ENCODE data around the gene IPO7. TPM values are rescaled to one million over a fixed set of nuclear protein-coding genes. Genes with fewer than 3 reads are reported as not detected.

IPO7 gene
- total RNA-seq, 1 donor from 2014 or later, result 57.5 TPM

- no peak for DNase-seq (ENCODE audit: low read depth)
- no peak for TF ChIP-seq CTCF (conservative IDR thresholded peaks at IDR 0.05; ENCODE audit: low read depth, low read length)
- H3K4me3 ChIP-seq (ENCODE audit: low read depth, low read length), result peak overlapping the region; percentile 76
Measured at GRCh38 chr11:9459667-9460321, 75.3 kb downstream of the IPO7 start.

GRCh38 chr11:9460322-9461062 lies 76.0 kb downstream of the IPO7 start, which contains the start of gene ZNF143:
Gene ZNF143 (plus strand): TSS chr11:9461012. CDS start chr11:9471309, 10,297 bp downstream.
- DNase-seq (ENCODE audit: low read depth), result peak; percentile 95
- TF ChIP-seq CTCF (conservative IDR thresholded peaks at IDR 0.05; ENCODE audit: low read depth, low read length), result no peak
- peak within 1 kb of the TSS; percentile 80 for H3K4me3 ChIP-seq (ENCODE audit: low read depth, low read length)

DNA sequence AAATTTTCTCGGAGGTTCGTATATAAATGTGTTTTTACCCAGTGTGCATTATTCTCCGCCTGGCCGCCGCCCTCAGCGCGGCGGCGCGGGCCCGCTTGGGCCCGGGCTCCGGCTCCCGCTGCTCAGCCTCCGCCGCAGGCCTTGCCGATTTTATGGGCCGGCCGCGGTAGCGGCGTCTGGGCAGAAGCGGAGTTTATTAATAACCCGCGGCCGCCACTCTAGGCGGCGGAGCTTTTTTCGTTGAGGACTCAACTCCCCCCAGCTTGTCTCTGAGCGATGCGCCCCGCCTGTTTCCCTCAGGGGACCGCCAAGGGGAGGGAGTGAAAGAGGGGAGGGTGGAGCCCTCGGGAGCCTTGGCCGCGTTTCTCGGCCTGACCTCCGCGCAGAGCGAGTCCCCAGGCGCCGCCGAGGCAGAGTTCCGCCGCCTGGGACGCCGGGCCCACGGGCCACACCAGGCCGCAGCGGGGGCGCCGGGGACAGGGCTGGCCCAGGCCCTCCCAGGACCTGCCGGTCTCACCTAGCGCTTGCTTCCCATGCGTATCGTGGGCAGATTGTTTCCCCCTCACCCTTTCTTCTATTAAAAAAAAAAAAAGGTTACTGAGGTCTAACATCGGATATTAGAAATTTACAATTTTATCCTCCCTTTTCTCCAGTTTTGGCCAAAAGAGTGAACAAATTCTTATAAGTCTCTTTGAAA lies 76.8 kb downstream of the IPO7 start:
- H3K4me3 ChIP-seq (ENCODE audit: low read depth, low read length), result peak overlapping the region; percentile 80
- TF ChIP-seq CTCF (conservative IDR thresholded peaks at IDR 0.05; ENCODE audit: low read depth, low read length), result no peak
- DNase-seq (ENCODE audit: low read depth), result no peak

DNA sequence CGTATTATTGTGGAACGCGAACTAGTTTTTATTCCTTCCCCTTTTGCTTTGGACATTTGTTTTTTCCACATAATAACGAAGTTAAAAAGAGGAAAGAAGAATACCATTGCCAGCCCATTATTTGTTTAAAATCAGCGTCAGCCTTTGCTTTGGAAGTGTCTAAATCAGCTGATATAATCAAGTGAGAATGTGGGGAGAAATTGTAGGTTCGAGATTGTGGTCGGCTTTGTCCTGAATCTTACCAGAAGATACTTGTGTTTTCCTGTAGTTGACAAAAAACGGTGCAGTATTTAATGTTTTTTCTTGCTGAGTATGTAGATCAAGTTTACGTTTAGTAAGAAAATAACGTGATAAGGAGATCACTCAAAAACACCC lies 77.3 kb downstream of the IPO7 start:
- no peak for DNase-seq (ENCODE audit: low read depth)
- TF ChIP-seq CTCF (conservative IDR thresholded peaks at IDR 0.05; ENCODE audit: low read depth, low read length), result no peak
- peak overlapping the region; percentile 80 for H3K4me3 ChIP-seq (ENCODE audit: low read depth, low read length)

DNA sequence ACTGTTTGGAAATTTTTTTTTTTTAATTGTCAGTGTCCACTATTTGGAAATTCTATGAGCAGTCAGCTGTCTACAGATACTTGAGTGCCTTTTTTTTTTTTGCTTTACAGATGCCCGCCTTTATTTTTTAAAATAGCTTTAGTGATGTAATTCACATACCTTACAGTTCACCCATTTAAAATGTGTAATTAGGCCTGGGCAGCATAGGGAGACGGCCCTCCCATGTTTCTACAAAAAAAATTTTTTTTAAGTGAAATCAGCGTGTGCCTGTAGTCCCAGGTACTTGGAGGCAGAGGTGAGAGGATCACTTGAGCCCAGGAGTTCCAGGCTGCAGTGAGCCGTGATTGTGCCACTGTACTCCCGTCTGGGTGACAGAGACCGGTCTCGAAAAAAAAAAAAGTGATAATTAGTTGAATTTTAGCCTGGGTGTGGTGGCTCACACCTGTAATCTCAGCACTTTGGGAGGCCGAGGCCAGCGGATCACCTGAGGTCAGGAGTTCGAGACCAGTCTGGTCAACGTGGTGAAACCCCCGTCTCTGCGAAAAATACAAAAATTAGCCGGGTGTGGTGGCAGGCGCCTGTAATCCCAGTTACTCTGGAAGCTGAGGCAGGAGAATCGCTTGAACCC lies 77.8 kb downstream of the IPO7 start:
- no peak for TF ChIP-seq CTCF (conservative IDR thresholded peaks at IDR 0.05; ENCODE audit: low read depth, low read length)
- no peak for DNase-seq (ENCODE audit: low read depth)
- H3K4me3 ChIP-seq (ENCODE audit: low read depth, low read length), result peak overlapping the region; percentile 80

GRCh38 chr11:9462806-9463537 lies 78.5 kb downstream of the IPO7 start:
- TF ChIP-seq CTCF (conservative IDR thresholded peaks at IDR 0.05; ENCODE audit: low read depth, low read length), result no peak
- no peak overlapping the region for H3K4me3 ChIP-seq (ENCODE audit: low read depth, low read length)
- no peak for DNase-seq (ENCODE audit: low read depth)

Data from epithelial cell of proximal tubule (primary cell).